GM18873 (cell line): ENCODE data around the gene ADAMTSL4.
"Not testable (repeated sequence)": the region's sequence is repeated elsewhere in the genome, so short reads cannot be mapped to it uniquely, and the experiment has no call there.

Experiments used
- ATAC-seq: cut with Tn5 transposase; IDR thresholded peaks from one replicate; pipeline ENCODE4 v1.9.1; 2021; ENCODE audit warnings: mild to moderate bottlenecking, moderate library complexity, moderate number of reproducible peaks; ENCODE audit not compliant: unreplicated experiment, low FRiP score

The ADAMTSL4 gene

GRCh38 chr1:150565240-150565991 lies 16.2 kb downstream of the ADAMTSL4 start:
- not testable (repeated sequence) for ATAC-seq

GRCh38 chr1:150566589-150567340 lies 17.6 kb downstream of the ADAMTSL4 start:
- no peak for ATAC-seq

GRCh38 chr1:150567341-150567716 lies 18.1 kb downstream of the ADAMTSL4 start:
- no peak for ATAC-seq

- no peak for ATAC-seq
These were observed 18.7 kb downstream of the ADAMTSL4 start for GRCh38 chr1:150567717-150568593.

GRCh38 chr1:150568594-150568966 lies 19.4 kb downstream of the ADAMTSL4 start:
- no peak for ATAC-seq

- no peak for ATAC-seq
These were observed 23.9 kb downstream of the ADAMTSL4 start for GRCh38 chr1:150572918-150573647.

GRCh38 chr1:150573648-150574071 lies 24.5 kb downstream of the ADAMTSL4 start:
- ATAC-seq = not testable (repeated sequence)

GRCh38 chr1:150574260-150575071 lies 25.3 kb downstream of the ADAMTSL4 start:
- no peak for ATAC-seq

- no peak for ATAC-seq
These were observed 25.9 kb downstream of the ADAMTSL4 start for GRCh38 chr1:150575072-150575489.

- no peak for ATAC-seq
These were observed 26.5 kb downstream of the ADAMTSL4 start for GRCh38 chr1:150575518-150576366.

GRCh38 chr1:150576367-150576711 lies 27.1 kb downstream of the ADAMTSL4 start:
- no peak for ATAC-seq

GRCh38 chr1:150576794-150577556 lies 27.8 kb downstream of the ADAMTSL4 start:
- no peak for ATAC-seq

- ATAC-seq = no peak
These were observed 28.5 kb downstream of the ADAMTSL4 start for GRCh38 chr1:150577557-150578271.

GRCh38 chr1:150578272-150579109 lies 29.3 kb downstream of the ADAMTSL4 start:
- ATAC-seq = no peak

GRCh38 chr1:150579110-150579944 lies 30.1 kb downstream of the ADAMTSL4 start, which contains the start of gene MCL1:
MCL1 (minus strand) TSS chr1:150579610; CDS start chr1:150579530, 80 bp downstream.
- peak; percentile 87 for ATAC-seq
